ENCODE data around the gene GRID2IP.
"Not testable (repeated sequence)": the region's sequence is repeated elsewhere in the genome, so short reads cannot be mapped to it uniquely, and the experiment has no call there.

Gene GRID2IP

GRCh38 chr7:6551016-6551511 lies at the start of gene GRID2IP:
TSS of gene GRID2IP (minus strand) at chr7:6551461. CDS start at chr7:6551436, 25 bp downstream.
- no peak for DNase-seq

DNA sequence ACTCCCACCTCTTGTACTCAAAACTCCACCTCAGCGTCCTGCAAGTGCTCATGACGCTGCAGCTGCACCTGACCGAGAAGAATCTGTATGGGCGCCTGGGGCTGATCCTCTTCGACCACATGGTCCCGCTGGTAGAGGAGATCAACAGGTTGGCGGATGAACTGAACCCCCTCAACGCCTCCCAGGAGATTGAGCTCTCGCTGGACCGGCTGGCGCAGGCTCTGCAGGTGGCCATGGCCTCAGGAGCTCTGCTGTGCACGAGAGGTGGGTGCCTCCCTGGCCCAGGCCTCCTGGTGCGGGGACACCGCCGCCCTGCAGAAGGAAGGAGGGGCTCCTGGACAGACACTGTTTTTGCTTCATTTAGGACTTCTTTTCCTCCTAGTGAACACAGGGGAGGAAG lies 48.8 kb upstream of the GRID2IP start:
- DNase-seq: no peak

- no peak for DNase-seq
Measured at GRCh38 chr7:6590645-6591110, 39.4 kb upstream of the GRID2IP start.

DNA sequence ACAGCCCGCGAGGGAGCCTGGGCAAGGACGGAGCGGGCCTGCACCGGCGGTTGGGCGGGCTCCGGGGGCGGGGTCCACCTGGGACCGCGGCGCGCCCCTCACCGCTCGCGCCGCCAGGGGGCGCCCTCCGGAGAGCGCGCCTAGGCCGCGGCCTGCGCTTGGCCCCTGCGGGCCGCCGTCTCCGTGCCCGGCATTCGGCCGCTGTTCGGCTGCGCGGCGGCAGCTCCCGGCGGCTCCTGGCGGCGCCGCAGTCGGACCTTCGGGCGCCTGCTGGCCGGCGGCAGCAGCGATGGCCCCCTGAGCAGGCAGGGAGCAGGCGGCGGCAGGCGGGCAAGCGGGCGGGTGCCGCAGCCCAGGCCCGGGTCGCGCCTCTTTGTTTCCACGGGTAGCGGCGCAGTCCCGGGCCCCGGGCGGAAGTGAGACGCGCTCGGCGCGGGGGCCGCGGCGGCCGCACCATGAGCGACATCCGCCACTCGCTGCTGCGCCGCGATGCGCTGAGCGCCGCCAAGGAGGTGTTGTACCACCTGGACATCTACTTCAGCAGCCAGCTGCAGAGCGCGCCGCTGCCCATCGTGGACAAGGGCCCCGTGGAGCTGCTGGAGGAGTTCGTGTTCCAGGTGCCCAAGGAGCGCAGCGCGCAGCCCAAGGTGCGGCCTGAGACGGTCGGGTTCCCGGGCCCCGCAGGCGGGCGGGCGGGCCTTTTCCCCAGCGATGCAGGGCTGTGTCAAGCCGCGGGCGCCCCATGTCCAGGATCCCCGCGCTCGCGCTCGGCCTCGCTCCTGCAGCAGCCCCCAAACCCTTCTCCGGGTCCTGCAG lies 38.8 kb upstream of the GRID2IP start, which contains the start of gene INTS15:
Gene INTS15, plus strand, starts transcription at position 193 of the 816 bp plus-strand sequence. Its CDS starts 263 bp downstream, at position 456.
- DNase-seq: peak; percentile 63 to 89

DNA sequence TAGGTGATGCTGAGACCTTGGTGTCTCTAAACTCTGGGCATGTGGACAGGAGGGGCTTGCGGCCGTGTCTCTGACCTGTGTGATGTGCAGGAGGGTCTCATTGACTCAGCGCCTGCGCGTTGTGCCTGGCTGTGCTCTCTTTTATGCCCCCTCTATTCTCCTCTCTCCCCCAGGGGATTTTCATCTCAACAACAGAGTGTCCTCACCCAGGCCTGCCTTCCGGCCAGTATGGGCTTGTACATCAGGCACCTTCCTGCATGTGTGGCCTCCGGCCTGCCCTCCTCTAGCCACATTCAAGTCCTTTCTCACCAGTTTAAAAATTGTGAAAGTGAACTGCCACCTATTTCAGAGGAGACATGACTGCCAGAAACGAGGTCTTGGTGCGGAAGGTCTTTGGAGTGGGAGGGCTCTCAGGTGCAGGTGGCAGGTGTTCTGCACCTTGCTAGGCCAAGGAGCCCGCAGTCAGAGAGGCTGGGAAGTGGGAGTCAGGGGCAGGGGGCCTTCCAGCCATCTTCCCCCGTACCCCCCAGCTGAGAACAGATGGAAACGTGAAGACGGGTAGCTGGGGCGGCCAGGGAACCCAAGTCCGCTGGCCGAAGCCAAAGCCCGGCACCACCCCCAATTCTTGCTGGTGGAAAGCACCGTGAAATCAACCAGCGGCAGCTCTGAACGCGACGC lies 38.0 kb upstream of the GRID2IP start:
- no peak for DNase-seq

DNA sequence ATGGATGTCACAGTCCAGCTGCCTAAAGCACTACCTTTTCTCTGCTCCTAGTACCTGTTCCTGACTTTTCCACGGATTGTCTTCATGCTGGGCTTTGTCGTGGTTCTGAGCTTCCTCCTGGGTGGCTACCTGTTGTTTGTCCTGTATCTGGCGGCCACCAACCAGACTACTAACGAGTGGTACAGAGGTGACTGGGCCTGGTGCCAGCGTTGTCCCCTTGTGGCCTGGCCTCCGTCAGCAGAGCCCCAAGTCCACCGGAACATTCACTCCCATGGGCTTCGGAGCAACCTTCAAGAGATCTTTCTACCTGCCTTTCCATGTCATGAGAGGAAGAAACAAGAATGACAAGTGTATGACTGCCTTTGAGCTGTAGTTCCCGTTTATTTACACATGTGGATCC lies 37.3 kb upstream of the GRID2IP start:
- no peak for DNase-seq

DNA sequence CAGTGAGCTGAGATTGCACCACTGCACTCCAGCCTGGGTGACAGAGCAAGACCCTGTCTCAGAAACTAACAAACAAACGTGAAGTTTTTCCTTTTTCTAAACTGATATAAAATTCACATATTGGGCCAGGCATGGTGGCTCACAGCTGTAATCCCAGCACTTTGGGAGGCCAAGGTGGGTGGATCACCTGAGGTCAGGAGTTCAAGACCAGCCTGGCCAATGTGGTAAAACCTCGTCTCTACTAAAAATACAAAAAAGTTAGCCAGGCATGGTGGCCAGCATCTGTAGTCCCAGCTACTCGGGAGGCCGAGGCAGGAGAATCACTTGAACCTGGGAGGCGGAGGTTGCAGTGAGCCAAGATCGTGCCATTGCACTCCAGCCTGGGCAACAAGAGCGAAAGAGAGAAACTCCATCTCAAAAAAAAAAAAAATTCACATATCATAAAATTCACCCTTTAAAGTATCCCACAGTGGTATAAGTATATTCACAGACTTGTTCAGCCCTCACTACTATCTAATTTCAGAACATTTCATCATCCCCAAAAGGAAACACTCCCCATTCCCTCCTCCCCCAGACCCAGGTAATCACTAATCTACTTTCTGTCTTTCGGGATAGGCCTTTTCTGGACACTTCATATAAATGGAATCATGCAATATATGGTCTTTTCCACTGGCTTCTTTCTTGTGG lies 34.6 kb upstream of the GRID2IP start:
- DNase-seq: not testable (repeated sequence)

GRCh38 chr7:6579446-6579845 lies 28.2 kb upstream of the GRID2IP start:
- peak; percentile 71 to 82 for DNase-seq

GRCh38 chr7:6578114-6579084 lies 27.1 kb upstream of the GRID2IP start:
- no peak for DNase-seq

DNA sequence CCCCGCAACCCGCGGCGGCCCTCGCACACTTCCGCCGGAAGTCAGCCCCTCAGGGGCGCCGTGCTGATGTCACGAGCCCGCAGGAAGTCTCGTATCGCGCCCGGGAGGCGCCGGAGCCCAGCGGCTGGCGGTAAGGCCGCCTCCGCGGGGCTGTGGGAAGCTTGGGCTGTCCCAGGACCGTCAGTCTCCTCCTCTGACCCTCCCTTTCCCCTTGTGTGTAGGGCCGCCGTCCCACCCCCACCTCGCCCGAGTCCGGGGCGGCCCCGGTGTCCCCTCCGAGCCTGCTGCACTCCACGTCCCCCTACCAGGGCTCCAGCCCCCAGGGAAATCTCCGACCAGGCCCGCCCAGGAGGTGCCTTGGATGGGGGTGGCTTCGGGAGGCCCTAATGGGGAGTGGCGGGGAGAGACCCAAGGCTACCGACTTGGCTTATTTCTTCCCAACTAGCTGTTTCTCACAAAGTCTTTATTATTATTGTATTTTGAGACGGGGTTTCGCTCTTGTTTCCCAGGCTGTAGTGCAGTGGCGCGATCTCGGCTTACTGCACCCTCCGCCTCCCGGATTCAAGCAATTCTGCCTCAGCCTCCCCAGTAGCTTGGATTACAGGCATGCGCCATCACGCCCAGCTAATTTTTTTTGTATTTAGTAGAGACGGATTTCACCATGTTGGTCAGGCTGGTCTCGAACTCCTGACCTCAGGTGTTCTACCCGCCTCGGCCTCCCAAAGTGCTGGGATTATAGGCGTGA lies 26.3 kb upstream of the GRID2IP start, which contains the start of gene ZDHHC4:
Gene ZDHHC4, plus strand, starts transcription at position 86 of the 745 bp plus-strand sequence. CDS start 3,108 bp downstream, outside the sequence.
- DNase-seq: peak; percentile 92 to 93

DNA sequence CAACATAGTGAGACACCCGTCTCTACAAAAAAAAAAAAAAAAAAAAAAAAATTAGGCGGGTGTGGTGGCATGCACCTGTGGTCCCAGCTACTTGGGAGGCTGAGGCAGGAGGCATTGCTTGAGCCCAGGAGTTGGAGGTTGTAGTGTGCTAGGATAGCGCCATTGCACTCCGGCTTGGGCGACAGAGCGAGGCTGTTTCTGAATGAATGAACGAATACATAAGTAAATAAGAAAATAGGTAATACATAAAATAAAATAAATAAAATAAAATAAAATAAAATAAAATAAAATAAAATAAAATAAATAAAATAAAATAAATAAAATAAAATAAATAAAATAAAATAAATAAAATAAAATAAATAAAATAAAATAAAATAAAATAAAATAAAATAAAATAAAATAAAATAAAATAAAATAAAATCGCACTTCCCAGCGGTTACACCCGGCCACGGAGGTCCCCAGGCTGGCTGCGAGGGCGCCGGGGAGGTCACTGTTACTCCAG lies 25.7 kb upstream of the GRID2IP start:
- DNase-seq: not testable (repeated sequence)

- DNase-seq: no peak
Measured at GRCh38 chr7:6576024-6576866, 25.0 kb upstream of the GRID2IP start.

- no peak for DNase-seq
Measured at GRCh38 chr7:6575281-6576023, 24.2 kb upstream of the GRID2IP start.

- DNase-seq: peak; percentile 39 to 88
Measured at GRCh38 chr7:6571160-6571779, 20.0 kb upstream of the GRID2IP start.

DNA sequence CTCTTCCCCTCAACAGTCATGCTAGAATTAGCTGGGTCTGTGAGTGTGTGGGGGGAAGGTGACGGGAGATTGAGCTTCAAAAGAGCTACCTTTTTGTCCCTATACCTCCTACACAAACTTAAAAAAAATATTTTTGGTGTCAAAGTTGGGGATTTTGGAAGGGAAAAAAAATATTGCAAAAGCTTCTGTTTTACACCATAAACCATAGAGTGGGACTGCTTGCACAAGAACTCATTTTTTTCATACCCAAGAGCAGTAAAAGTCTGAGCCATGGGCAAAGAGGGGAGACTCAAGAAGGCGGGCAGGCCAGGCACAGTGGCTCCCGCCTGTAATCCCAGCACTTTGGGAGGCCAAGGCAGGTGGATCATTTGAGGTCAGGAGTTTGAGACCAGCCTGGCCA lies 16.6 kb upstream of the GRID2IP start:
- DNase-seq: peak; percentile 61 to 89

GRCh38 chr7:6565655-6566054 lies 14.4 kb upstream of the GRID2IP start:
- DNase-seq: no peak

GRCh38 chr7:6563936-6564770 lies 12.9 kb upstream of the GRID2IP start:
- DNase-seq: peak in 1 of 2 donors; percentile 68

GRCh38 chr7:6562106-6562505 lies 10.8 kb upstream of the GRID2IP start:
- DNase-seq: peak in 1 of 2 donors; percentile 76
